Fibroblast of skin of left quadriceps (primary cell): ENCODE results near the gene PINLYP.
"Not testable (repeated sequence)": the region's sequence is repeated elsewhere in the genome, so short reads cannot be mapped to it uniquely, and the experiment has no call there.

Experiments
- DNase-seq, 2 experiments: peaks; one replicate each; pipeline ENCODE4 v3.0.0-alpha.2; 2013; ENCODE audit warnings: low read depth in 2 of 2

Gene PINLYP

DNA sequence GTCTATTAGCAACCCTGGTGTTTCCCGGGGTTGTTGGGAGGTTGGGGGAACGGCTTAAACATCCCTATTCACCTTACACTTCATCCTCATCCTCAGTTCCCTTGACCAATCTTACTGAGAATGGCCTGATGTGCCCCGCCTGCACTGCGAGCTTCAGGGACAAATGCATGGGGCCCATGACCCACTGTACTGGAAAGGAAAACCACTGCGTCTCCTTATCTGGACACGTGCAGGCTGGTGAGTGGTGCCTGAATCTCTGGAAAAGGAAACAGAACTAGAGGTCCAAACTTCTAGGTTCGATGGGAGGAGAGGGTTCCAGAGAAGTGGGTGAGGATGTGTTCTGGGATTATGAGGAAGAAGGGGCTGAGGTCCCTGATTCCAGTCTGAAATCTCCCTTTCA is 5.9 kb downstream of the PINLYP start:
- no peak for DNase-seq

DNA sequence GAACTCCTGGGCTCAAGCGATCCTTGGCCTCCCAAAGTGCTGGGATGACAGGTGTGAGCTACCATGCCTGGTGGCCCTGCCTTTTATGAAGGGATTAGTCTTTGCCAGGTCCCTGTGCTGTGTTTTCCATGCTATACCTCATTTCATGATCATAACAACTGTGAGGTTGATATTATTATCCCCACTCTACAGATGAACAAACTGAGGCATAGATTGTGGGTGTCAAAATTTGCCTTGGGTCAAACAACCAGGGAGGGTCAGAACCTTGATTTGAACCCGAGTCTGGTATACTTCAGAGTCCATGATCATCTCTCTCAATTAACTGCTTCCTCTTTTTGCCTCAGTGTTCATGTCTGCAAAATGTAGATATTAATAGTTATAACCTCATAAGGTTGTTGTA is 6.9 kb downstream of the PINLYP start:
- DNase-seq: no peak

DNA sequence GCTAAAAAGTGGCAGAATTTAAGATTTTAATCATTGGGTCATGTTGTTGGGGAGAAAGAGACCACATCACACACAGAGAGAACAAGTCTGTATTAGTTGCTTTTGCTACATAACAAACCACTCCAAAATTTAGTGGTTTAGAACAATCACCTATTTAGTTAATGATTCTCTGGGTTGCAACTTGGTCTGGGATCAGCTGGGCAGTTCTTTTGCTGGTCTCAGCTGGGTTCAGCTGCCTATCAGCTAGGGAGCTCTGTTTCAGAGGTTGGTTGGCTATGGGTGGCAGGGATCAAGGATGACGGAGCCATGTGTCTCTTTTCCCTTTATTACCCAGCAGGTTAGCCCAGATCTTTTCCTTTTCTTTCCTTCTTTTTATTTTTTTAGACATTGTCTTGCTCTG is 8.9 kb downstream of the PINLYP start:
- DNase-seq: no peak

DNA sequence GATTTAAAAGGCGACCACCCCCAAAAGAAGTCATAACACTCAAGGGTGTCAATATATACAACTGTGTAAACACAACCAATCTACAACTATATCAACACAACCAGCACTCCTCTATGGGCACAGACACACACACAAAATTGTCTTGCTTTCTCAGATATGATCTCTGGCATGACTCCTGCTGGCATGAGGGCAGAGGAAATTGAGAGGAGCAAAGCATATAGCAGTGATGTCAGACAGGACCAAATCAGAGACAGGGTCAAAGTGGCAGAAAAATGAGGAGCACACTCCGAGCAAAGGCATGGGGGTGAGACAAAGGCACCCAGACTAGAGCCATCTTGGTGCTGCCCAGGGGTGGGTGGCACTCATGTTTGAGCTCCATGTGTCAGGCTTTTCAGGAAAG is 10.7 kb downstream of the PINLYP start:
- no peak for DNase-seq

DNA sequence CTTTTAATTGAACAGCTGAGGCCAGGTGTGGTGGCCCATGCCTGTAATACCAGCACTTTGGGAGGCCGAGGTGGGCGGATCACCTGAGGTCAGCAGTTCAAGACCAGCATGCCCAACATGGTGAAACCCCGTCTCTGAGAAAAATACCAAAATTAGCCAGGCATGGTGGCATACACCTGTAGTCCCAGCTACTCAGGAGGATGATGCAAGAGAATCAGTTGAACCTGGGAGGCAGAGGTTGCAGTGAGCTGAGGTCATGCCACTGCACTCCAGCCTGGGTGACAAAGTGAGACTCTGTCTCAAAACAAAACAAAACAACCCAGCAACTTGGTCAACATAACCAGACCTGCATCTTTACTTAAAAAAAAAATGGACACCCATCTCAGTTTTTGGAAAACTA is 11.4 kb downstream of the PINLYP start:
- DNase-seq: not testable (repeated sequence)

DNA sequence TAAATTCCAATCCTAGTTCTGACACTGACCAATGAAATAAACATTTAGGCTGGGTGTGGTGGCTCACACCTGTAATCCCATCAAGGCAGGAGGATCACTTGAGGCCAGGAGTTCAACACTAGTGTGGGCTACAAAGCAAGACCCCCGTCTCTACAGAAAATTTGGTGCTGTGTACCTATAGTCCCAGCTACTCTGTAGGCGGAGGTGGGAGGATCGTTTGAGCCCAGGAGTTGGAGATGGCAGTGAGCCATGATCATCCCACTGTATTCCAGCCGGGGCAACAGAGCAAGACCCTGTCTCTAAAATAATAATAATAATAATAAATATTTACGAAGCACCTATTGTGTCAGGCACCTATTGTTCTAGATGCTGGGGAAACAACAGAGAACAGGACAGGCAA is 13.7 kb downstream of the PINLYP start:
- DNase-seq: no peak

DNA sequence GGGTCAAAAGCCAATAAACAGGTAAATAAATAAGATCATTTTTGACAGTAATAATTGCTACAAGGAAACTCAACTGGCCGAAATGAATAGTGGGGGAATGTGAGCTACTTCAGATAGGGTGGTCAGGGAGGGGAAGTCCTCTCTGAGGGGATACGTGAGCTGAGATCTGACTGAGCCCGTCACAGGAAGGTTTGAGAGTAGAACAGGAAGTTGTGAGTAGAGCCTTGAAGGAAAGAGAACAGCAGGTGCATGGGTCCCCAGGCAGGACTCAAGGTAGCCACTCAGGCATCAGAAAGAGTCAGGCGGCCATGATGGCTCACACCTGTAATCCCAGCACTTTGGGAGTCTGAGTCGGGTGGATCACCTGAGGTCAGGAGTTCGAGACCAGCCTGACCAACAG is 14.1 kb downstream of the PINLYP start:
- no peak for DNase-seq

DNA sequence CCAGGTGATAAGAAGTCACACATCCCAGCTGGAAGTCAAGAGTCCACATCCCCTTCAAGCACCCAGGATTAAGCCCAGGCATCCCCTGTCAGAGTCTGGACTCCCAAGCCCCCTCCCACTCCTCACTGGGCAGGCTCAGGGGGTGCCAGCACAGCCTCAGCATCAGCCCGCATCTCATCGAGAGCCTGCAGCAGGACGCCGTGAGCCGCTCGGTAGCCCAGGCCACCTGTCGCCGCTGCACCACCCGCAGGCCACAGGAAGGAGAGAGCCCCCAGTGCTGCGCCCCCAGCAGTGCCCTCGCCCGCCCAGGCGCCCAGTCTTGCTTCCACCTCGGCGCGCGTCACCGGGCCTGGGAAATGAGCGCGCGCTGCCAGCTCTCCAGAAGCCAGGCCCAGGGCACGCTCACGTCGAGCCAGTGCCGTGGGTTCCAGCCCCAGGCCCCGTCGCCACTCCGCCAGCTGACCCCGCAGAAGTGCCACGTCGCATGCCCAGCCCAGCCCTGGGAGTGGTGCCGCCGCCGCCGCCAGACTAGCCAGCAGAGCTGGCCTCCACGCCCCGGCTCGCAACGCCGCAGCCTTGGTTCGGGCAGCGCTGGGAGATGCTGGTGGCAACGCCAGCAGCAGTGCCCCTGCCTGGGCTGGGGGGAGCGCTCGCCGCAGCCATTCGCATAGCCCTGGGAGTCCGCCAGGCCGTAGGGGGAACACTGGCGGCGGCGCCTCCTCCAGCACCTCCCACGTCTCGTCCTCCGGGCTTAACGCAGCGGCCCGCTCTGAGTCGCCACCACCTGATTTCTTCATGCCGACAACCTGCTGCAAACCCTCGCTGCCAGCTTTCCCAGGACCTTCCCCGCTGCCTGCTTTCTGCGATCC is 16.5 kb downstream of the PINLYP start:
- DNase-seq: no peak

DNA sequence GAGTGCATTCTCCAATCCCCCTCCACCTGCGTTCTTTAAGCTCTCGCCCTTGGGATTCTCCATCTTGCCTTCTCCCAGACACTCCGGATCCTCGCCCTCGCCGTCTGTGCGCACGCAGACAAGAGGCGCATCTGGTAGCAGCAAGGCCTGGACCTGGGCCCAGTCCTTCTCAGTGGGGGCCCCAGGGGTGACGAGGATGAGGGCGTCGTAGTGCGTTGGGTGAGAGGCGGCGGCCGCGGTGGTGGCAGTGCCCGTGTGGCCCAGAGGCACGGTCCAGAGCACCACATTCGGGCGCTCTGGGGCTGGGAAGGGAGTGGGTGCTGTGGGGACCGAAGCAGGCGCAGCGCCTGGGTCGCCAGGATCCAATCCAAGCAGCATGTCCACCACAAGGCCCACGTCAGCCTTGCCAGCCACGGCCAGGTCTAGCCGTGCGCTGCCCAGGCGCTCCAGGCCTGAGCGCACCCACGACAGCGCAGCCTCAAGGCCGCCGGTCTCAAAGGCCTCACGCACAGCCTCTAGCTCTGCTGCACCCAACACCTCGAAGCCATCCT is 17.3 kb downstream of the PINLYP start:
- no peak for DNase-seq

DNA sequence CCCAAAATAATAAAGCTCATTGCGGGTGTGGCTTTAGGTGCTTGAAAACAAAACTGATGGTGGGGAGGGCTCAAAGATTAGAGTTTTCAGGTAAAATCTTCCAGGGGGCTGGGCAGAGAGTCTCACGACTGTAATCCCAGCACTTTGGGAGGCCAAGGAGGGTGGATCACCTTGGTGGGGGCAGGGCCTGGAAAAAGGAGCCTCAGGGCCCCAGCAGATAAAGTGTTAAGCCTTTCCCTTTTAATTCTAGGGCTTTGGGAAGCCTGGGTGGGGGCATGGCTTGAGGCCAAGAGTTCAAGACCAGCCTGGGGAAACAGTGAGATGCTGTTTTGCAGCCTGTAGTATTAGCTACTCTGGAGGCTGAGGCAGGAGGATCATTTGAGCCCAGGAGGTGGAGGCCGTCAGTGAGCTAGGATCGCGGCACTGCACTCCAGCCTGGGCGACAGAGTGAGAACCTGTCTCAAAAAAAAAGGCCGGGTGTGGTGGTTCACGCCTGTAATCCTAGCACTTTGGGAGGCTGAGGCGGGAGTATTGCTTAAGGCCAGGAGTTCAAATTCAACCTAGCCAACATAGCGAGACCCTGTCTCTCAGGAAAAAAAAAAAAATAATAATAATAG is 18.6 kb downstream of the PINLYP start:
- no peak for DNase-seq

DNA sequence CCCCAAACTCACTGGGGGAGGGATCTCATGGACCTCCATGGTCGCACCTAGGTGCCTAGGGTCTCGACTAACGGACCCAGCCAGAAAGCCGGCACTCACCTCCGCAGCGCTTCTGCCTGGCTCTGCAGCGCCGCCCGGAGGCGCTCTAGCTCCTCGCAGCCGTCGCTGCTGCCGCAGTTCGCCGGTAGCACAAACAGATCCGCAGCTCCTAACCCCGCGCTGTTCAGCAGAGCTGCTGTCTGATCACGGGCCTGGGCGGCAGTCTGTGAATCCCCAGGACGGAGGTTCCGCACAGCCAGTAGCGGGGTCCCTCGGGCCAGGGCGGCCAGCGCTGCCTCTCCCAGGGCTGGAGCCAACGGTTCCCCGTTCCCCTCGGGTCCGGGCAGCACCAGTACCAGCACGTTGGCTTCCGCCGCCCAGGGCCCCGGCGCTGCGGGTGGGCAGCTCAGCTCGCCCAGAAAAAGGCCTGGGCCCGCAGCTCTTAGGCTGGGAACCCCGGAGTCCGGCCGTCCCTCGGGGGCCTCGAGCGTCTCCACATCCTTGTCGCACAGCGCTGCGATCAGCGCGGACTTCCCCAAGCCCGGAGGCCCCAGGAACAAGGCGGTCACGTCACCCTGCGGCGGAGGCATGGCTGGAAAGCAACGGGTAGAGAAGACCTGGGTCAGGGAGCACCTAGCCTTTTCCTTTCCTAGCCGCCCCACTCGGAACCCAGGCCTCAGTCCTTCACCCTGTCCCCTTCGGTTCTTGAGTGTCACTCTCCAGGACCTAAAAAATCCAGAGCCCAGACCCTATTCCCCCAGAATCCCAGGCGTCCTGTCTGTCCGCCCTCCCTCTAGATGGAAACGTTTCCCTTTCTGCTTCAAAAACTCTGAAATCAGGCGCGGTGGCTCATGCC is 19.4 kb downstream of the PINLYP start:
- no peak for DNase-seq

DNA sequence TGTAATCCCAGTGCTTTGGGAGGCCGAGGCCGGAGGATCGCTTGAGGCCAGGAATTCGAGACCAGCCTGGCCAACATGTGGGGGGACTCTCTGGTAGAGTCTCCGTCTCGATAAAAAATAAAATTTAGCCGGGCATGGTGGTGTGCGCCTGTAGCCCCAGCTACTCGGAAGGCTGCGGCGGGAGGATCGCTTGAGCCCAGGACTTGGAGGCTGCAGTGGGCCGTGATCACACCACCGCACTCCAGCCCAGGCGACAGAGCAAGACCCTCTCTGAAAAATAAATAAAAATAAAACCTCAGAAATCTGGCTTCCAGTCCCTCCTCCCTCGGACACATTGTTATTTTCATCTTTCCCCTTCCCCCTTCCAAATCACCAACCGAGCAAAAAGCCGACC is 20.0 kb downstream of the PINLYP start:
- no peak for DNase-seq

DNA sequence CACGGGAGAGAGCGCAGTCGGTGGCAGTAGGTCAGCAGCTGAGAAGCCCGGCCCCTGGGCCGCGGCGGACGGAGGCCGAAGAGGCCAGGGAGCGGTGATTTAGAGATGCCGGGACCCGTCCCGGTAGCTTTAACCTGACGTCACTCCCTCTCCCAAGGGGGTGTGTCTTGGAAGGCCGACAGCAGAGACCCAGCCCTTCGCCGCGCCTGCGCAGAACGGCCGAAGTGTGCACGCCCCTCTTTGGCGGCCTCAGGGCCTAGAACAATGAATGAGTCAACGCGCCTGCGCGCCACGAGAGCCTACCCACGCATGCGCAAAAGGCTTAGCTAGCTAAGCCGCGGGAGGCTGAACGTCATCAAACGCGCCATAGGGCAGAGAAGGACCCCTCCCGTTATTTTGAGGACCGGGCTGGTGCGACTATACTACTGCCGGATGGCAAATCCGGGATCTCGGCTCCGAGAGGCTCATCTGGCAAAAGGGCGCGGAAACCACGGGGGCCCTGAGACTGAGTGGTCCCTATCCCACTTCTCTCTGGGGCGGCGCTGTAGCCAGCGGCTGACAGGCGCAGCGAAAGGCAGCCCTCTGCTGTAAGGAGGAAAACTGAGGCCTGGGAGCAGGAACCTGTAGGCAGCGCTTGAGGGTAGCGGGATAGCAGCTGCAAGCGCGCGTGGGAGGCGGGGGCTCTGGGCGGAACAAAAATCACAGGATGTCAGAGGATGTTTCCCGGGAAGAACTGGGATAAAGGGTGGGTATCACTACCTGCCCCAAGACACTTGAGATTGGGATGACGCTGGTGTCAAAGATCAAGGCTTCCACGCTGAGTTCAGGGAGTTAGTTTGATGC is 20.6 kb downstream of the PINLYP start, which contains the start of the genes IRGQ and ZNF576:
TSS of gene IRGQ (minus strand) at position 136 of the 843 bp plus-strand sequence. CDS start 796 bp downstream, outside the sequence.
TSS of gene ZNF576 (plus strand) at position 597 of the 843 bp plus-strand sequence. CDS start 514 bp downstream, outside the sequence.
- DNase-seq: peak; percentile 98

DNA sequence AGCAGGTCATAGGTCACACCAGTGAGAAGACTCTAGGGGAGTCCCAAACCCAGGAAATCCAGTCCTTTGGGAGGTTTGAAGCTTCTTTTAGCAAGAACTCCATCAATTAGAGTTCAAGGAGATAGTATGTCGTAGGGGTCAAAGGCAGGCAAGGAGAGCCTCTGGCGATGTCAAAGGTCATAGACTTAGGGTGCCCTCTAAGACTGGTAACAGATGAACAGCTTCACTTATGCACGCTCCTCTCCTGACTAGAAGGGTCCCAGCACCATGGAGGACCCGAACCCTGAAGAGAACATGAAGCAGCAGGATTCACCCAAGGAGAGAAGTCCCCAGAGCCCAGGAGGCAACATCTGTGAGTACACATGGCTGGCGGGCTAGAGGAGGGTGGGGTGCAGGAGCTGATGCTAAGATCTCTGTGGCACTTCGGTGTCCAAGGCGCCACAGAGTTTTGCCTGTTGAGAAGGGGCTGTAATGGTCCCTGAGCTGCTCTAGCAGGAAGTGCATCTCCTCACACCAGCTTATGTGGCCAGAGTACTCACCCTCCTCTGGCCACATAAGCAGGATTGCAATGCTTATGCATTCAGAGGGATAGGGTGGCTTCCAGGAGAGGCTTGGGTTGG is 21.4 kb downstream of the PINLYP start:
- no peak for DNase-seq

DNA sequence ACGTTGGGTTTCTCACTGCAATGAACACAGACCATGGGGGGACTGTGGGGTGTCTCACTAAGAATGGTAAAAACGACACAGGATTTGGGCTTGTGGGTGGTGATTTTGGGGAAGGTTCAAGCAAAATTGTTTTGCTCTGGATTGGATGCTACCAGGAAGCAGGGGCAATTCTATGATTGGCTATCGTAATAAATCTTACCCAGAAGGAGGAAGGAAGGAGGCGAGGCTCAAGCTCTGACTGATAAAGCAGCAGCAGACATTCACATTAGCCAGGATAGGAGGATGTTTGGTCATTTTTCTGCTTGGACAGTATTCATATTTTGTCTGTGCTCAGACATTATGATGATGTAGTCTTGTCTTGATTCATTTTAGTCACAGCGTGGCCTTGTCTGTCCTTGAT is 22.3 kb downstream of the PINLYP start:
- no peak for DNase-seq

DNA sequence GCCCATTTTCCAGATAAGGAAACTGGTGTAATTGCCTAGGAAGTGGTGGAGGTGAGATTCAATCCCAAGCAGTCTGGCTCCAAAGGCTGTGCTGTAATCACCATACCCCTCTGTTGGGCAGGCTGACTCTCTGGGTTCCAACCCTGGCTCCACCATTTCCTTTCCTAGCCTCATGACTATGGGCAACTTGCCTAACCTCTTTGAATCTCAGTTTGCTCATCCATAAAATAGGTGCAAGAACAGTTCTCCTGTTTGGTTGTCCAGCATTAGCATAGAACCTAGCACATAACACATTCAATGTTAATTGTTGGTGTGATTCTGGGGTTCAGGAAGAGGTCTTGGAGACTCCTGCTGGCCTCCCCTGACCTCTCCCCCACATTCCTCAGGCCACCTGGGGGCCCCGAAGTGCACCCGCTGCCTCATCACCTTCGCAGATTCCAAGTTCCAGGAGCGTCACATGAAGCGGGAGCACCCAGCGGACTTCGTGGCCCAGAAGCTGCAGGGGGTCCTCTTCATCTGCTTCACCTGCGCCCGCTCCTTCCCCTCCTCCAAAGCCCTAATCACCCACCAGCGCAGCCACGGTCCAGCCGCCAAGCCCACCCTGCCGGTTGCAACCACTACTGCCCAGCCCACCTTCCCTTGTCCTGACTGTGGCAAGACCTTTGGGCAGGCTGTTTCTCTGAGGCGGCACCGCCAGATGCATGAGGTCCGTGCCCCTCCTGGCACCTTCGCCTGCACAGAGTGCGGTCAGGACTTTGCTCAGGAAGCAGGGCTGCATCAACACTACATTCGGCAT is 23.0 kb downstream of the PINLYP start:
- DNase-seq: no peak

DNA sequence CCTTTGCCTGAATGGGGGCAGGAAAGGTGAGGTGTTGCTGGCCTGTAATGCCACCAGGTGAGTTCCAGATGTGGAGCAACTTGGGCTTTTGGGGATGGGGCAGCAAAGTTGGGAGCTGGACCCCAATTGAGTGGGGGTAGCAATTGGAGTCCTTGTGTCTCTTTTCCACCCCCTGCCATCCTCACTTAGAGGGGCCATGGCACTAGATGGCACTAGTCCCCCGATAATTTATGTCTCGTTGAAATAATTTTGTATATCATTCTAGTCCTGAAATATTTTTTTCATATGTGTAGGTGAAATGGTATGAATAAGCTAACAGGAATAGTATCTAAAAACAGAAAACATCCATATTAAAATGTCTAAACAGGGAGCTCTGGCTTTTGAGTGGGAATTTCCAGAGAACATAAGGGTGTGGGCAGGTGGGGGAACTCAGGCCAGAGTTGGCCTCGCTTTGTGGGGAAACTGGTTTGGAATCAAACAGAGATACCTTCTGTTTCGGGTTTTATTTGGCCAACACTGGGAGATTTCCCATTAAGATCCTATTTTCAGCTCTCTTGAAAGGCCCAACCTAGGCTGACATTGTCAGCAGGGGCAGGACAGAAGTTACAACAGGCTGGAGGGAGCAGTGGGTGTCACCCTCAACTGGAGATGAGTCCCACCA is 24.2 kb downstream of the PINLYP start:
- DNase-seq: no peak

DNA sequence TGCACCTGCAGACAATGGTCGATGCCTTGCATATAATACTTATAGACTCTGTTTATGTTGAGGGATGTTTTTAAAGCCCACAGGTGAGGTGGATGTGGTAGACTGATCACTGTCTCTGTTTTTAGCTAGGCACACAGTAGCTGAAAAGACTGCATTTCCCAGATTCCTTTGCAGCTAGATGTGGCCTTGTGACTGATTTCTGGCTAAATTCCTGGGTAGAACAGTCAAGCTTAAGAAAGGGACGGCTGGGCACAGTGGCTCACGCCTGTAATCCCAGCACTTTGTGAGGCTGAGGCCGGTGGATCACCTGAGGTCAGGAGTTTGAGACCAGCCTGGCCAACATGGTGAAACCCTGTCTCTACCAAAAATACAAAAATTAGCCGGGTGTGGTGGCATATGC is 24.7 kb downstream of the PINLYP start:
- DNase-seq: not testable (repeated sequence)
